ENCODE results near the gene RIPOR3. TPM values are rescaled to one million over a fixed set of nuclear protein-coding genes. Genes with fewer than 3 reads are reported as not detected.

The RIPOR3 gene
- total RNA-seq, 2 donors from 2014 or later: 4.5 to 8.4 TPM

DNA sequence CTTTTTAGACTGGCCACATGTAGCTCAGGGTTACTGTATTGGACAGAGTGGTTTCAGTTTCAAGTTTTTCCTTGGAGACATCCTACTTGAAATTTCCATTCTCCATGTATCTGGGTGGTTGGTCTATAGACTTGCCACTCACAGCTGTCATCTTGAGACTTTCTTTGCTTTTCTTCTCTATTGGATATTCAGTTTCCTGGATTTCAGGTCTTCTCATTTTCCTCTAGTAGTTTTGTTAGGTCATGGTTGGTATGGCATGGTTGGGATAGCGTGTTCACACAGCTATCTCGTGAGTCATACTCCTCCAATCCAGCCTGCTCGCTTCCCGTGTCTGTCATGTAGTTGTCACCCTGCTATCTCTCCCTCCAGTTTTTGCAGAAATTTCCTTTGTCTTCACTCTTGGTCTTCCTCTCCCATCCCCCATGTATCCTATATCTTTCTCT lies 132.8 kb downstream of the RIPOR3 start:
- no peaks in the 10 kb centered on the region for H3K27me3 ChIP-seq (replicated peaks; ENCODE audit: insufficient read depth)
- DNase-seq (ENCODE audit: low spot score) (no peak), ATAC-seq (ENCODE audit: insufficient number of reproducible peaks, low FRiP score, low read depth) (no peak)
- TF ChIP-seq, protein P1, sequence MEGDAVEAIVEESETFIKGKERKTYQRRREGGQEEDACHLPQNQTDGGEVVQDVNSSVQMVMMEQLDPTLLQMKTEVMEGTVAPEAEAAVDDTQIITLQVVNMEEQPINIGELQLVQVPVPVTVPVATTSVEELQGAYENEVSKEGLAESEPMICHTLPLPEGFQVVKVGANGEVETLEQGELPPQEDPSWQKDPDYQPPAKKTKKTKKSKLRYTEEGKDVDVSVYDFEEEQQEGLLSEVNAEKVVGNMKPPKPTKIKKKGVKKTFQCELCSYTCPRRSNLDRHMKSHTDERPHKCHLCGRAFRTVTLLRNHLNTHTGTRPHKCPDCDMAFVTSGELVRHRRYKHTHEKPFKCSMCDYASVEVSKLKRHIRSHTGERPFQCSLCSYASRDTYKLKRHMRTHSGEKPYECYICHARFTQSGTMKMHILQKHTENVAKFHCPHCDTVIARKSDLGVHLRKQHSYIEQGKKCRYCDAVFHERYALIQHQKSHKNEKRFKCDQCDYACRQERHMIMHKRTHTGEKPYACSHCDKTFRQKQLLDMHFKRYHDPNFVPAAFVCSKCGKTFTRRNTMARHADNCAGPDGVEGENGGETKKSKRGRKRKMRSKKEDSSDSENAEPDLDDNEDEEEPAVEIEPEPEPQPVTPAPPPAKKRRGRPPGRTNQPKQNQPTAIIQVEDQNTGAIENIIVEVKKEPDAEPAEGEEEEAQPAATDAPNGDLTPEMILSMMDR (IDR thresholded peaks at IDR 0.05): no peak
- no peaks in the 10 kb centered on the region for H3K9me3 ChIP-seq
- peaks cover 27 to 38% of the 10 kb centered on the region in 2 donors for H3K4me1 ChIP-seq (ENCODE audit: control insufficient read depth in 1 of 2, low read depth in 2 of 2)
- no peak overlapping the region for H3K4me3 ChIP-seq
- H3K27ac ChIP-seq: no peak overlapping the region
- no peaks in the 10 kb centered on the region for H3K36me3 ChIP-seq

DNA sequence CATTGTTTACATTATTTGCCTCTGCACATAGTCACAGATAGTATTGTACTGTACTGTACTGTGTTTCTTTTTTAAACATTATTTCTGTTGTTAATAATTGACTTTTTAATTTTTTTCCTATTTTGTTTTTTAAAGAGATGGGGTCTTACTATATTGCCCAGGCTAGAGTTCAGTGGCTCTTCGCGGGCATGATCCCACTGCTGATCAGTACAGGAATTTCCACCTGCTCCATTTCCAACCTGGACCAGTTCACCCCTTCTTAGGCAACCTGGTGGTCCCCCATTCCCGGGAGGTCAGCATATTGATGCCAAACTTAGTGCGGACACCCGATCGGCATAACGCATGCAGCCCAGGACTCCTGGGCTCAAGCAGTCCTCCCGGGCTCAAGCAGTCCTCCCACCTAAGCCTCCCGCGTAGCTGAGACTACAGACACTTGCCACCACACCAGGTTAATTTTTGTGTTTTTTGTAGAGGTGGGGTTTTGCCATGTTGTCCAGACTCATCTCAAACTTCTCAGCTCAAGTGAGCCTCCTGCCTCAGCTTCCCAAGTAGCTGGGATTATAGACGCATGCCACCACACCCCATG lies 133.7 kb downstream of the RIPOR3 start:
- no peaks in the 10 kb centered on the region for H3K9me3 ChIP-seq
- no peaks in the 10 kb centered on the region for H3K27me3 ChIP-seq (replicated peaks; ENCODE audit: insufficient read depth)
- DNase-seq (ENCODE audit: low spot score): no peak
- H3K36me3 ChIP-seq: no peaks in the 10 kb centered on the region
- peaks cover 27 to 32% of the 10 kb centered on the region in 2 donors for H3K4me1 ChIP-seq (ENCODE audit: control insufficient read depth in 1 of 2, low read depth in 2 of 2)
- no peak overlapping the region for H3K4me3 ChIP-seq
- TF ChIP-seq, protein P1 (IDR thresholded peaks at IDR 0.05): no peak
- H3K27ac ChIP-seq: no peak overlapping the region
- ATAC-seq (ENCODE audit: insufficient number of reproducible peaks, low FRiP score, low read depth): no peak

DNA sequence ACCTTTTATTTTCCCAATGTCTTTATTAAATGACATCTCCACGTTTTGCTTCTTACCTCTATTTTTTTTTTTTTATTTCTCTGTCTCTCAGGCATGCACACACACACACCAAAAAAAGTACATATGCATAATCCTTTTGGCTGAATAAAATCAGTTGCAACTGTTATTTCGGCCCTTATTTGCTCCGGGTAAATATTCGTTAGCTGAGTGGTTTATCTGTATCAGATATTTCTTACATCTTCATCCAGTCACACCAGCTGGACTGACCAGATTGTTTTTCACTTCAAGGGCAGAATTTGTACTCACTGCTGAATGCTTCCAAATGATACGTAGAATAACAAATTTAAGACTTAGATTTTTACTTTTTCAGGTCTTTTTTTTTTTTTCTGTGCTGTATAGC lies 135.7 kb downstream of the RIPOR3 start:
- Histone ChIP-seq H3K9me3 (no peaks in the 10 kb centered on the region), H3K27ac (no peak overlapping the region), H3K4me3 (no peak overlapping the region), H3K4me1 (ENCODE audit: control insufficient read depth in 1 of 2, low read depth in 2 of 2) (peaks cover 16 to 18% of the 10 kb centered on the region in 2 donors), H3K27me3 (replicated peaks; ENCODE audit: insufficient read depth) (no peaks in the 10 kb centered on the region), H3K36me3 (no peaks in the 10 kb centered on the region)
- DNase-seq (ENCODE audit: low spot score) (no peak), ATAC-seq (ENCODE audit: insufficient number of reproducible peaks, low FRiP score, low read depth) (no peak)
- TF ChIP-seq, protein P1 (IDR thresholded peaks at IDR 0.05): no peak

DNA sequence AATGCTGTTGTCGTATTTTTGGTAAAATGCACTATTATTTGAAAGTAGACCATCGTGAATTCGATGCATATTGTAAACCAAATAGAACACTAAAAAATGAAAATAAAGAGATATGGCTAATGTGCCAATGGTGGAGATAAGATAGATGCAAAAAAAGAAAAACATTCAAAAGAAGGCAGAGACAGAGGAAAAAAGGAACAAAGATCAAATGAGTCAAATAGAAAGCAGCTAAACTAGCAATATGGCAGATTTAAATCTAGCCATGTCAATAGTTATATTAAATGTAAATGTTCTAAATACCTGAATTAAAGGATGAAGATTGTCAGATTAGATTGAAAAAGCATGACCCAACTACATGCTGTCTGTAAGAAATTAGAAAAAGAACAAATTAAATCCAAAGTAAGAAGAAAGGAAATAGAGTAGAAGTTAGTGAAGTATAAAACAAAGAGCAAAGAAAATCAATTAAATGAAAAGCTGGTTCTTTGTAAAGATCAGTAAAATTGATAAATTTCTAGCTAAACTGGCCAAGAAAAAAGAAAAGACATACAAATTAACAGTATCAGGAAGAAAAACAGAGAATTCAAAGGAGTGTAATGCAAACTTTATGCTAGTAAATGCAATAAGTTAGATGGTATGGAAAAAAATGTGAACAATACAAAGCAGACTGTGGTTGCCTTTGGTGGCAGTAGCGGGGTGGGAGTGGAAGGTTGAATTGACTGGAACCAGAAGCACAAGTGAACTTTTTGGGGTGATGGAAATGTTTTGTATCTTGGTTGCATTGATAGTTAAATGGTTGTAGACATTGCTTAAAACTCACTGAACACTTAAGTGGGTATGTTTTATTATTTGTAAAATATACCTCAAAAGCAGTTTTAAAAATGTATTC lies 136.4 kb downstream of the RIPOR3 start:
- Histone ChIP-seq H3K9me3 (no peaks in the 10 kb centered on the region), H3K27me3 (replicated peaks; ENCODE audit: insufficient read depth) (no peaks in the 10 kb centered on the region), H3K4me1 (ENCODE audit: control insufficient read depth in 1 of 2, low read depth in 2 of 2) (peaks cover 9 to 15% of the 10 kb centered on the region in 2 donors), H3K36me3 (no peaks in the 10 kb centered on the region), H3K4me3 (no peak overlapping the region), H3K27ac (no peak overlapping the region)
- DNase-seq (ENCODE audit: low spot score) (no peak), ATAC-seq (ENCODE audit: insufficient number of reproducible peaks, low FRiP score, low read depth) (no peak)
- TF ChIP-seq, protein P1 (IDR thresholded peaks at IDR 0.05): no peak

DNA sequence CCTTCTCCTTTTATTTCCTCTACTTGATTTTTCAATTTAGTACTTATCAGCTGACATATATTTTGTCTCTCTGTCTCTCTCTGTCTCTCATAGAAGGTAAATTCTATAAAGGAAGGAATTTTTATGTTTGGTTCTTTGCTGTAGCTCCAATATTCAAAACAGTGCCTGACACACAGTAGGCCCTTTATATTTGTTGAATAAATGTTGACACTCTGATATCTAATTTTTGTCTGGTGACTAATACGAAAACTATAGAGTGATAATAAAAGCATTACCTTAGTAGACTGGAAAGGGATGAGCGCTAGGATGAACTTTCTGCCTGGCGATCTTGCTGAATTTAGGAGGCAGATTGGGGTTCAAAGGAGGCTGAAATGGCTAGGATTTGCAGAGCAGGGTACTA lies 138.4 kb downstream of the RIPOR3 start:
- no peaks in the 10 kb centered on the region for H3K9me3 ChIP-seq
- no peak overlapping the region for H3K4me3 ChIP-seq
- no peaks in the 10 kb centered on the region for H3K27me3 ChIP-seq (replicated peaks; ENCODE audit: insufficient read depth)
- TF ChIP-seq, protein P1 (IDR thresholded peaks at IDR 0.05): no peak
- no peaks in the 10 kb centered on the region for H3K36me3 ChIP-seq
- DNase-seq (ENCODE audit: low spot score) (no peak), ATAC-seq (ENCODE audit: insufficient number of reproducible peaks, low FRiP score, low read depth) (no peak)
- no peak overlapping the region for H3K27ac ChIP-seq
- H3K4me1 ChIP-seq (ENCODE audit: control insufficient read depth in 1 of 2, low read depth in 2 of 2): peaks cover 6 to 15% of the 10 kb centered on the region in 2 donors
